Fibroblast of skin of back (primary cell): ENCODE data around the gene CCNK.

Experiments
- DNase-seq: peaks from one replicate; pipeline ENCODE4 v3.0.0-alpha.2; 2013

CCNK gene

DNA sequence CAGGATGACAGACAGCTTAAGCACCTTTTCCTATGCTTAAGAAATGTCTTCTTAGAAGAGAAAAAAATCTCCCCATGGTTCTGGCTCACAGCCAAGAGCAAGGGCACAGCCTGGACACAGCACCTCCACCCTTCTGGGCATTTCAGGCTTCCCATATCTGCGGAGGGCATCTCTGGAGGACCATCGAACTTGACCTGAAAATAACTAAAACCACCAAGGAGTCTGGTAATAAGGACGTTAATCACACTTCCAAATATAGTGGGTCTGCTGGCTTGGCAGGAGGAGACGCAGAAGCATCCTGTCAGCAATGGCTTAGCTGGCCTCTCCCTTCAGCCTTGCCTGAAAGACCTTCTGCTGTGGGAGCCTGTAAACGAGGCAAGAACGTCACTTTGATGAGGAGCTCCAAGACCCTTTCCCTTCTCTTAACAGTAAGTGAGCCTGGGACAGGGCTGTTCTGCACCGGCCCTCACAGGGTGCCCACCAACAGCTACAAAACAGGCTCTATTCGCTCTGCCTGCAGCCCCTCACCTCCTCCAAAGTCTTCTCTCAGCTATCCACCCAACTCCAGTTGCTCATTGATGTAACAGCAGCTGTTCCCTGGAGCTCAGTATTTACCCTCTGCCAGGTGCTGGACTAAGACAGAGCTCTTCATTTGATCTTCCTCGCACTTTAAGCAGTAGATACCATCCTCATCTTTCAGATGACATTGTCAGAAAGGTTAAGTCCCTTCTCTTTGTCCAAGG lies 13.7 kb upstream of the CCNK start:
- DNase-seq, result no peak

DNA sequence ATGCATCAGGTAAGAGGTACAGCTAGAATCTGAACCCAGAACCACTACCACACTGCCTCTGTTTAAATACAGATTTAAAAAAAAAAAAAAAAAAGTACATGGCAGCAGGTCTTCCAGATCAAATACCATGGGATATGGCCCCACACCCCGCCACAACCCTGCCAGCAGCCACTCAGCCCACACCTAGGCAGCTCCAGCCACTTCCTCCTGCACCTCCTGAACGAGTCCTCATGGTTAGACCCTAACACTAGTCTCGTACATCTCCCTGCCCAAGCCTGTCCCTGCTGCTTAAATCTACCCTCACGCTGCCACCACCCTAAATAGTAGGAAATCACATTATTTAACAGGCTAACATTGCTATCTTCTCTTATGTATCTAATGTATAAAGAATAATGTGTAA lies 13.1 kb upstream of the CCNK start:
- no peak for DNase-seq

- DNase-seq, result no peak
Measured at GRCh38 chr14:99468836-99469592, 12.2 kb upstream of the CCNK start.

DNA sequence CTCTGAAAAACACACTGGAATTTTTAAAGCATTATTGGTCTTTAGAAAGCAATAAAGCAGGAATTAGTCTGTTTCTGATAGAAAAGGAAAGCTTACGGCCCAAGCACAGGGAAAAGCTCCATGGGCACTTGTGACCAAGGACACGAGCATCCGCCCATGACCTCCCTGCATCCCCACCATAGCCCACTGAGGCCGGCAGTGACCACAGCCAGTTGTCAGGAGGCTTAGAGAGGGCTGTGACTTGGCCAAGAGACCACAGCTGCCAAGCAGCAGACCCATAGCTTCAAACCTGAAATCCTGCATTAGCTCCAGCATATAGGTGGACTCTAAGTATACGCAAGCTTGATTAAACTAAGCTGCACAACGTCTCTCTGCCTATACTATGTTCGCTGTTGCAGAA lies 9.5 kb upstream of the CCNK start:
- DNase-seq, result no peak

- no peak for DNase-seq
Measured at GRCh38 chr14:99472937-99473336, 8.3 kb upstream of the CCNK start.

DNA sequence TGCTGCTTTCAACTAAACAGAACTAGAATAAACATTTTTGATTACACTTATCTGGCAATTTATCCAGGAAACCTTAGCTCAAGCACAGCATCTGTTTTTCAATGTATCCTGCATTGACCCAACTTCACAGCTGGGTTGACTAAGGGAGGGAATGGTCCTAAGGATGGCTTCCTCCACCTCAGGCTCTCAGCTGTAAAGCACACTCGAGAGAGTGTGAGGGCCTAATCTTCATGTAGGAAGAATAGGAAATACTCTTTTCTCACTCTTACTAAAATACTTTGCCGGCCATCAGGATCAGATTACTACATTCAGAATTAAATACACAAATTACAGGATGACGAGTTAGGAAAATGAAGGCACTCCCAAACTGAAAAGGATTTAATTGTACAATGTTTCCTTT lies 7.8 kb upstream of the CCNK start:
- DNase-seq, result no peak

DNA sequence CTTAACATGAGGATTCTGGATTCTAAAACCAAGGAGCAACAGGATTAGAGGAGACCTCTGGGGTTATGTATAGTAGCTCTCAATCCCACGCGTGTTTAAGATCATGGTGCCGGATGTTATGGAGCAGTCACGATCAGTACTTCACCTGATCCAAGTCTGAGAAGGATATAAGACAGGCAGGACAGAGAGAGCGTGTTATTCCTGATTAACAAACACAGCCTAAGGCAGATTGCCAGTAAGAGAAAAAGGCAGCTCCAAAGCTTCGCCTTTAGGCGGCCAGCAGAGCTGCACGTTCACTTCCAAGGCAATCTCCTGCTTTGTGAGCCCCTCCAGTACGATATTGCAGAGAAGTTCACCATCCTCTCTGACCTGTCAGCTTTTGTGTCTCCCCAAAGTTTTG lies 6.0 kb upstream of the CCNK start:
- DNase-seq, result no peak

GRCh38 chr14:99475660-99476059 lies 5.5 kb upstream of the CCNK start:
- no peak for DNase-seq

- DNase-seq, result no peak
Measured at GRCh38 chr14:99476864-99477263, 4.3 kb upstream of the CCNK start.

DNA sequence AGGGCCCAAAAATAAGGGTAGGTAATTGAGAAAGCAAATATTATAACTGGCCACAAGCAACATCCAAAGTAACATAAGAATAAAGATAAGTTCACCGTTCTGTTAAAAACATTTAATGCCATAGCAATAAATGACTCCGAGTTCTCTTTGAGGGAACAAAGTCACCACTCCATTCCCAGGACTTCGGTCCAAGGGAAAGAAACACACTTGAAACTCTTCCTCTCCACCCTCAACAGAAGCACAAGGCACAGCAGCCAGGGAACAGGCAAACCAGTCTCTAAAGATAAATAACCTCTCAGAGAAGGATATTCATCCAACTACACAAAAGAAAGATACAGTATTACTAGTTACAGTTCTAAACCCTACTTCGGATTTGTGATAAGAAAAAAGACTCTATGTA lies 3.1 kb upstream of the CCNK start:
- DNase-seq, result no peak

GRCh38 chr14:99479160-99479905 lies 1.9 kb upstream of the CCNK start:
- DNase-seq, result no peak

GRCh38 chr14:99479906-99480869 lies 1.0 kb upstream of the CCNK start, which contains the start of gene SETD3:
Gene SETD3 (minus strand): TSS chr14:99480859. CDS start chr14:99465805, 15,054 bp downstream.
- DNase-seq, result peak; percentile 60

GRCh38 chr14:99481745-99482099 lies 513 bp downstream of the CCNK start:
- peak; percentile 50 for DNase-seq

DNA sequence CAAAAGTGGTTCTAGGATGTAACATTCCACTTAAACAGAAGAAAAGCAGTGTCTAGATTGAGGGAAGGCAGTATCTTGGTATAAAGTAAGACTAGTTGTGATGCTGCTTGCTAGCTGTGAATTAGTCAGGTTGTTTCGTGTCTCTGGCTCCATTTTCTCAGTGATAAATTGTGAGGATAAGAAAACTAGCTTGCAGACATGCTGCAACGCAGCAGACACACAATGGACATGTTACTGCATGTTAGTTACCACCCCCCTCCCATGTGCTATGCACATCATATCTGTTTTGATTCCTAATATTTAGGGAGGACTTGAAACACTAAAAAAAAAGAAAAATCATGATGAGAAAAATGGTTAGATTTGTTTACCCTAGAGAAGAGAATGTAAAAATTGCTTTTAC lies 2.9 kb downstream of the CCNK start:
- DNase-seq, result no peak

GRCh38 chr14:99497341-99497740 lies 16.1 kb downstream of the CCNK start:
- DNase-seq, result no peak

- no peak for DNase-seq
Measured at GRCh38 chr14:99497894-99498293, 16.7 kb downstream of the CCNK start.

DNA sequence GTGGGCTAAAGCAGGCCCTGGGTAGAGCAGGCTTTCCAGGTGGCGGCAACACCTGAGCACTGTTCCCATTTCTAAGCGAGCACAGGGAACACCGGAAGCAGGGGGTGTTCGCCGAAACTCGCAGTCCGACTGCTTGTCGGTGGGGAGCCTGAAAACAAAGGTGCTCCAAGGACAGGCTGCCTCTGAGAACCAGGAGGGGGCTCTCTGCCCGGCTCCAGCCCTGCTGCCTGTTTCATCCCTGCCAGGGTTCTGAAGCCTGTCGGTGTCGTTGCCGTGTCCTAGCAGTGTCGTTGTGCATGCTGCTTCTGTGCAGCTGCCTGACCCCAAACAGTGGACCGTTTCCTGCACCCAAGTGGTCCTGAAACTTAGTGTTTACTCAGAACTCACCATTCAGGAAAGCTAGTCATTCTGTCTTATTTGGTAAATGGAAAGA lies 21.8 kb downstream of the CCNK start:
- DNase-seq, result no peak

GRCh38 chr14:99503848-99504453 lies 22.7 kb downstream of the CCNK start:
- no peak for DNase-seq

GRCh38 chr14:99505089-99505488 lies 23.9 kb downstream of the CCNK start:
- no peak for DNase-seq

DNA sequence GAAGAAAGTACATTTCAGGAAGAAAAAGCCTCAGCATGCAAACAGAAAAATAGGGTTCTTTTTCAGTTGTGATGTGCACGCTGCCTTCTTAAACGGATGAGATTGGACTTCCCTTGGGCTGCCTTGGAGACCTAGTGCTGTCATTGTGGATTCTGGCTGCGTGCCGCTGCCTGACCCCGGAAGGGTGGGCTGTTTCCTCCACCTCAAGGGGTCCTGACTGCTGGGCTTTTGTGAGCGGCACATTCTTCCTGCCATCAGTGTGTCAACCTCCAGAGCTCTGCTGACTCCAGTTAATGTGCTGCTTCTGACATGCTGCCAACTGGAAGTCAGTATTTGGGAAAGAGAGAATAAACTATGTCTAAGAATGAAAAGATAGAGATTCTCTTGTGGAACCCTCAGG lies 25.1 kb downstream of the CCNK start:
- DNase-seq, result no peak

DNA sequence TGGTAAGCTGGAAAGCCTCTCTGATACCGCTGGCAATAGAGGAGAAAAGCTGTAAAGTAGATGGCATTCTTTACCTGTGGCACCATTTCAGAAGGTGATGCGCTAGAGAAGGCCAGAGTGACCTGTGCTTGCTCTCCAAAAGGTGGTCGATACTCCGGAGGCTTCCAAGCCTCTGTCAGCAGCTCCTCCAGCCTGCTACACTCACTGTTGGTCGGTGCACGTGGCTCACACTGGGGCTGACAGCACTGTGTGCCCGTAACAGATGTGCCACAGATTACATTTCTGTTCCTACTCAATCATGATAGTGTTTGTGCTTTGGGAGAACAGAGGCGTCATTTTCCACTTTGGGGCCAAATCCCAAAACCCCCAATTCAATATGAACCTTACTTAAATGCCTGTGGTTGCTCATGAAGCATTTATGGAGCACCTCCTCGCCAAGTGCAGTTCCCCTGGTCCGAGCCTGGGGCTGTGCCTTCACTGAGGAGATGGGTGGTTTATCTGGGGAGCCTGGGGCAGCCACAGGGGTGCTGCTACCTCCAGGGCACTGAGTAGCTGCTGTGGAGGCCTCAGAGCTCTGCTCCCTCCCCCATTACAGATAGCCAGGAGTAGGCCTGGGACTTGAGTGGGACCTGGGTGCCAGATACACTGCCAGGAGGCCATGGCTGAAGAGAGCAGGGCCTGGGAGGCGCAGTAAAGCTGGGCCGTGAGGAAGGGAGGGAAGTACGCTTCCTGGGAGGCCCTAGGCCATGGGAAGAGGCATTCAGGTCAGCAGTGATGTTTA lies 26.8 kb downstream of the CCNK start:
- DNase-seq, result no peak
